B cell (primary cell): ENCODE measurements around the gene PAFAH2. TPM values are rescaled to one million over a fixed set of nuclear protein-coding genes. Genes with fewer than 3 reads are reported as not detected.

Experiments used
- ATAC-seq: fragments of 200-7000 bp; cut with Tn5 transposase; one replicate; pipeline ENCODE4 v1.10.0; 2021; ENCODE audit warnings: low read depth, mild to moderate bottlenecking, moderate number of reproducible peaks, moderate library complexity
- CTCF ChIA-PET: fragments of 350-600 bp; sonication (Branson Sonifier 250); formaldehyde crosslinking; loops from one replicate; lab custom pipeline; 2021; ENCODE audit warnings: antibody characterized with exemption, inconsistent platforms; lab: Charles Lee
- POLR2A ChIA-PET: fragments of 350-600 bp; sonication (Branson Sonifier 250); formaldehyde crosslinking; loops from one replicate; lab custom pipeline; 2021; ENCODE audit warnings: antibody characterized with exemption; lab: Charles Lee
- DNase-seq: peaks from one replicate; pipeline ENCODE4 v3.0.0; 2013
- H2AFZ ChIP-seq: 2 replicates; pipeline ENCODE4 v1.6.1; 2012; ENCODE audit warnings: mild to moderate bottlenecking, low read depth, low read length; ENCODE audit not compliant: insufficient read depth, poor library complexity, severe bottlenecking
- H3K27ac ChIP-seq, 2 donors: 1 replicate in 1 of 2; 2 replicates in 1 of 2; pipeline ENCODE4 v1.5.1; 2012 to 2013; ENCODE audit warnings: low read length in 2 of 2, mild to moderate bottlenecking in 2 of 2, moderate library complexity in 1 of 2
- H3K27me3 ChIP-seq, 4 experiments: fragments of 200-600 bp in 1 of 4; sonication (generic) in 1 of 4; replicated peaks in 1 of 4; 1 replicate in 2 of 4; 2 replicates in 2 of 4; pipeline versions ENCODE4 v1.6.1 to v1.7.0; 2013 to 2016; ENCODE audit warnings: low read length in 3 of 4, mild to moderate bottlenecking in 2 of 4, mixed read lengths in 1 of 4, moderate library complexity in 1 of 4; ENCODE audit not compliant: insufficient read depth in 4 of 4, control insufficient read depth in 3 of 4; ENCODE audit errors: control extremely low read depth in 1 of 4
- H3K36me3 ChIP-seq, 2 experiments: replicated peaks in 1 of 2; 1 replicate in 1 of 2; 2 replicates in 1 of 2; pipeline versions ENCODE4 v1.6.1 to v1.7.1; 2013; ENCODE audit warnings: low read length in 1 of 2; ENCODE audit not compliant: insufficient read depth in 2 of 2, control insufficient read depth in 1 of 2; ENCODE audit errors: control extremely low read depth in 1 of 2, extremely low read depth in 1 of 2
- H3K4me1 ChIP-seq, 2 donors: fragments of 200-600 bp in 1 of 2; sonication (generic) in 1 of 2; 1 replicate in 1 of 2; 2 replicates in 1 of 2; pipeline versions ENCODE4 v1.5.1 to v1.6.1; 2013 to 2017; ENCODE audit warnings: low read length in 2 of 2; ENCODE audit not compliant: control insufficient read depth in 2 of 2, insufficient read depth in 2 of 2
- H3K4me2 ChIP-seq: replicated peaks from 2 replicates; pipeline ENCODE3; 2012; ENCODE audit warnings: mild to moderate bottlenecking, low read depth, low read length; ENCODE audit not compliant: poor library complexity, severe bottlenecking
- H3K4me3 ChIP-seq, 5 experiments: fragments of 200-600 bp in 1 of 5; sonication (generic) in 1 of 5; 1 replicate in 3 of 5; 2 replicates in 2 of 5; pipeline versions ENCODE4 v1.5.1 to v1.7.0; 2011 to 2016; ENCODE audit warnings: low read length in 4 of 5, mild to moderate bottlenecking in 4 of 5, low read depth in 2 of 5, control low read depth in 1 of 5, moderate library complexity in 1 of 5; ENCODE audit not compliant: insufficient read depth in 1 of 5; ENCODE audit errors: control extremely low read depth in 1 of 5, extremely low read depth in 1 of 5
- H3K79me2 ChIP-seq: fragments of 200-600 bp; sonication (generic); one replicate; pipeline ENCODE4 v1.6.0; 2016; ENCODE audit warnings: low read length; ENCODE audit not compliant: control insufficient read depth, insufficient read depth
- H3K9ac ChIP-seq: fragments of 200-600 bp; sonication (generic); 2 replicates; pipeline ENCODE4 v1.6.1; 2017; ENCODE audit warnings: mild to moderate bottlenecking, low read length, moderate library complexity
- H3K9me3 ChIP-seq, 3 donors: one replicate each; pipeline versions ENCODE4 v1.6.1 to v1.7.1; 2013; ENCODE audit warnings: low read length in 2 of 3; ENCODE audit not compliant: control insufficient read depth in 2 of 3, insufficient read depth in 1 of 3; ENCODE audit errors: control extremely low read depth in 1 of 3
- H4K20me1 ChIP-seq: 2 replicates; pipeline ENCODE4 v1.6.0; 2012; ENCODE audit warnings: mild to moderate bottlenecking, low read length; ENCODE audit not compliant: insufficient read depth, control insufficient read depth, poor library complexity, severe bottlenecking
- H3K27ac Mint-ChIP-seq: one replicate; pipeline ENCODE4 v1.8.0; 2021; ENCODE audit warnings: mixed read lengths
- H3K27me3 Mint-ChIP-seq: one replicate; pipeline ENCODE4 v1.8.0; 2021; ENCODE audit warnings: mixed read lengths
- H3K4me1 Mint-ChIP-seq: one replicate; pipeline ENCODE4 v1.8.0; 2021; ENCODE audit warnings: mixed read lengths
- H3K4me3 Mint-ChIP-seq: one replicate; pipeline ENCODE4 v1.8.0; 2021; ENCODE audit warnings: mixed read lengths
- H3K9me3 Mint-ChIP-seq: one replicate; pipeline ENCODE4 v1.8.0; 2022; ENCODE audit warnings: mixed read lengths; ENCODE audit not compliant: insufficient read depth
- EZH2 ChIP-seq: IDR thresholded peaks from 2 replicates; pipeline ENCODE4 v1.6.1; 2012; ENCODE audit warnings: borderline replicate concordance, low read depth, mild to moderate bottlenecking, moderate library complexity, low read length; ENCODE audit not compliant: insufficient read depth, poor library complexity, severe bottlenecking
- WGBS: methylation state at CpG from one replicate; pipeline ENCODE4 v1.1.5; 2013; ENCODE audit warnings: missing lambda C conversion rate; ENCODE audit not compliant: insufficient coverage; 5-methylcytosine and 5-hydroxymethylcytosine counted together
- intact Hi-C: fragments of 100-400 bp; cut with micrococcal nuclease; formaldehyde crosslinking; loops from one replicate; pipeline ENCODE4 v1.10.0; 2022
- polyA plus RNA-seq: library from polyadenylated mRNA; depleted of rRNA; stranded (reverse); fragments of >200 nt; gene quantifications from 2 replicates; pipeline ENCODE4 v1.2.3, GENCODE V29; 2012
- total RNA-seq, 2 donors: library from RNA; stranded (reverse); fragments of 120-200 nt in 1 of 2; gene quantifications; 1 replicate in 1 of 2; 2 replicates in 1 of 2; pipeline versions ENCODE4 v1.2.3 to v1.2.4, GENCODE V29; 2013 to 2022
- TF ChIP-seq, protein P1 (sequence below): fragments of 200-600 bp; IDR thresholded peaks from one replicate; pipeline ENCODE4 v1.8.0; 2022; ENCODE audit warnings: antibody characterized with exemption, mild to moderate bottlenecking

Gene PAFAH2
- total and polyA plus RNA-seq, 2 donors (not counting 1 experiment from before 2014, with no cell fraction given): 5.1 to 8.8 TPM

DNA sequence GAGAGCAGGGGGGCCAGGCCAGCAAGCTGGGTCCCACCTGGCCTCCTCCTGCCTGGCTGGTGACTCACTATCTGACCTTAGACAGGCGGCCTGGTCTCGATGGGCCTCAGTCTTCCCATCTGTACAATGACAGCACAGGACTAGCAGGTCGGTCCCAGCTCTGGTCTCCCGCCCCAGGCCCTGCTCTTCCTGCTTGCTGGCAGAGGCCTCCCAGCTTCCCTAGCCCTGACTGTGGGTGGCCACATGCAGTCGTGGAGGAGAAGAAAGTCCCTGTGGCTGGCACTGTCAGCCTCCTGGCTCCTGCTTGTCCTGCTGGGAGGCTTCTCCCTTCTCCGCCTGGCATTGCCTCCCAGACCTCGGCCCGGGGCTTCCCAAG is 24.5 kb upstream of the PAFAH2 start:
- no peaks in the 10 kb centered on the region for H3K4me1 Mint-ChIP-seq
- Histone ChIP-seq H3K9me3 (no peaks in the 10 kb centered on the region), H3K79me2 (no peaks in the 10 kb centered on the region), H3K27ac (no peak overlapping the region), H3K4me2 (no peak overlapping the region), H4K20me1 (no peaks in the 10 kb centered on the region), H2AFZ (no peak overlapping the region), H3K4me1 (no peaks in the 10 kb centered on the region), H3K4me3 (no peak overlapping the region), H3K9ac (no peak overlapping the region), H3K36me3 (no peaks in the 10 kb centered on the region), H3K27me3 (peaks cover 0 to 3% (median 0%) of the 10 kb centered on the region in 4 experiments)
- TF ChIP-seq EZH2: no peak
- TF ChIP-seq, protein P1, sequence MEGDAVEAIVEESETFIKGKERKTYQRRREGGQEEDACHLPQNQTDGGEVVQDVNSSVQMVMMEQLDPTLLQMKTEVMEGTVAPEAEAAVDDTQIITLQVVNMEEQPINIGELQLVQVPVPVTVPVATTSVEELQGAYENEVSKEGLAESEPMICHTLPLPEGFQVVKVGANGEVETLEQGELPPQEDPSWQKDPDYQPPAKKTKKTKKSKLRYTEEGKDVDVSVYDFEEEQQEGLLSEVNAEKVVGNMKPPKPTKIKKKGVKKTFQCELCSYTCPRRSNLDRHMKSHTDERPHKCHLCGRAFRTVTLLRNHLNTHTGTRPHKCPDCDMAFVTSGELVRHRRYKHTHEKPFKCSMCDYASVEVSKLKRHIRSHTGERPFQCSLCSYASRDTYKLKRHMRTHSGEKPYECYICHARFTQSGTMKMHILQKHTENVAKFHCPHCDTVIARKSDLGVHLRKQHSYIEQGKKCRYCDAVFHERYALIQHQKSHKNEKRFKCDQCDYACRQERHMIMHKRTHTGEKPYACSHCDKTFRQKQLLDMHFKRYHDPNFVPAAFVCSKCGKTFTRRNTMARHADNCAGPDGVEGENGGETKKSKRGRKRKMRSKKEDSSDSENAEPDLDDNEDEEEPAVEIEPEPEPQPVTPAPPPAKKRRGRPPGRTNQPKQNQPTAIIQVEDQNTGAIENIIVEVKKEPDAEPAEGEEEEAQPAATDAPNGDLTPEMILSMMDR: no peak
- ATAC-seq (no peak), DNase-seq (no peak)
- WGBS: 88% methylated on average over 8 of the region's 8 CpGs
- ChIA-PET CTCF (no interaction called here), POLR2A (no interaction called here)
- intact Hi-C loops: no loop called here
- H3K27me3 Mint-ChIP-seq: peaks cover 8% of the 10 kb centered on the region
- H3K9me3 Mint-ChIP-seq: no peaks in the 10 kb centered on the region
- H3K27ac Mint-ChIP-seq: no peak overlapping the region
- H3K4me3 Mint-ChIP-seq: no peak overlapping the region

DNA sequence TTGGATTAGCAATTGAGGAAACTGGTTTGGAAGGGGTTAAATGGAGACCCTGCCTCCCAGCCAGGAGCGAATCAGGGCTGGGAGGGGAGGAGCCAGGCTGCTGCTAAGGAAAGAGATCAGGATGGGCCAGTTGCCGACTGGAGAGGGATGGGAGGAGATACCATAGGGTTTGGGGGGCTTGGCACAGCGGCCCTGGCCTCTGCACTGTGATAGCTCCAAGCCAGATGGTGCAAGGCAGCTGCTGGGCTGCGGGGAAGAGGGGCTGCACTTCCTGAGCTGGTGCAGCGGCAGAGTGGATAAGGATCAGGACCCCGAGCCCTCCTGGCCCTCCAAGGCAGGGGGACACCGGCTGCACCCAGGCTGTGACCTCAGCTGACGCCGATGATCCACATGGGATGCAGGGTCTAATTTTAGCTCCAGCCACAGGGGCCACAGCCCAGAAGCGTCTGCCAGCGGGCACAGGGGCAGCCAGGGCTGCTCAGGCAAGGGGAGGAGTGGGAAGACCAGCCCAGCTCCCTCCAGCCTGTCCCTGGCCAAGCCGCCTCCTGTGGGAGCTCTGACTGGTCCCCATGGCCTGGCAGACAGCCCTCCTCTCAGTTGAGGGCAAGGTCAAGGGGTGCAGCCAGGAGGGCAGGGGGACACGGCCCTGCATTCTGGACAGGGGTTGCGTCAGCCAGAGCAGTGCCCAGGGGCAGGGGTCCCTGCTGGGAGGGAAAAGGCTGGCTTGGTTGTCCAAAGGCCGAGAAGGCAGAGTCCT is 24.0 kb upstream of the PAFAH2 start, which contains the start of gene EXTL1:
Gene EXTL1, plus strand, starts transcription at position 129 of the 757 bp plus-strand sequence. CDS start 872 bp downstream, outside the sequence.
- no peak within 1 kb of the TSS for H3K9ac ChIP-seq
- no peak within 1 kb of the TSS for H3K4me3 Mint-ChIP-seq
- no peaks in the 10 kb centered on the region for H3K79me2 ChIP-seq
- ChIA-PET POLR2A (no interaction called here), CTCF (no interaction called here)
- 80% methylated on average over 15 of the region's 15 CpGs for WGBS
- no peaks in the 10 kb centered on the region for H3K4me1 Mint-ChIP-seq
- no peaks in the 10 kb centered on the region for H3K36me3 ChIP-seq
- H2AFZ ChIP-seq: no peak within 1 kb of the TSS
- H3K27me3 ChIP-seq: peaks cover 0 to 3% (median 0%) of the 10 kb centered on the region in 4 experiments
- H3K27ac Mint-ChIP-seq: no peak within 1 kb of the TSS
- intact Hi-C loops: no loop called here
- no peak for DNase-seq
- no peaks in the 10 kb centered on the region for H3K4me1 ChIP-seq
- no peak within 1 kb of the TSS for H3K27ac ChIP-seq
- no peaks in the 10 kb centered on the region for H4K20me1 ChIP-seq
- no peak for ATAC-seq
- H3K4me3 ChIP-seq: no peak within 1 kb of the TSS
- peaks cover 8% of the 10 kb centered on the region for H3K27me3 Mint-ChIP-seq
- no peak for TF ChIP-seq EZH2
- TF ChIP-seq, protein P1: no peak
- no peaks in the 10 kb centered on the region for H3K9me3 Mint-ChIP-seq
- H3K4me2 ChIP-seq: no peak within 1 kb of the TSS
- no peaks in the 10 kb centered on the region for H3K9me3 ChIP-seq
